Upper lobe of right lung (tissue), 1 donor: ENCODE measurements around the gene TOMM7. TPM values are rescaled to one million over a fixed set of nuclear protein-coding genes. Genes with fewer than 3 reads are reported as not detected.
"Not testable (repeated sequence)": the region's sequence is repeated elsewhere in the genome, so short reads cannot be mapped to it uniquely, and the experiment has no call there.

Experiments used
- ATAC-seq: fragments of 200-7000 bp; cut with Tn5 transposase; one replicate; pipeline ENCODE4 v1.9.1; 2020; ENCODE audit warnings: mild to moderate bottlenecking, moderate library complexity
- DNase-seq: peaks from one replicate; pipeline ENCODE4 v3.0.0-alpha.2; 2020
- H3K27ac ChIP-seq: fragments of 200-600 bp; one replicate; pipeline ENCODE4 v1.8.0; 2022
- H3K27me3 ChIP-seq: fragments of 200-600 bp; one replicate; pipeline ENCODE4 v1.8.0; 2022; ENCODE audit warnings: mild to moderate bottlenecking
- H3K36me3 ChIP-seq: fragments of 200-600 bp; one replicate; pipeline ENCODE4 v1.8.0; 2022
- H3K4me1 ChIP-seq: fragments of 200-600 bp; one replicate; pipeline ENCODE4 v1.8.0; 2022
- H3K4me3 ChIP-seq: fragments of 200-600 bp; one replicate; pipeline ENCODE4 v1.8.0; 2022; ENCODE audit warnings: mild to moderate bottlenecking
- H3K9me3 ChIP-seq: fragments of 200-600 bp; one replicate; pipeline ENCODE4 v1.8.0; 2022
- CTCF ChIP-seq: fragments of 200-600 bp; IDR thresholded peaks from one replicate; pipeline ENCODE4 v1.8.0; 2022; ENCODE audit warnings: antibody characterized with exemption
- intact Hi-C: fragments of 100-400 bp; cut with DNase I; formaldehyde crosslinking; loops from one replicate; pipeline ENCODE4 v1.11.0; 2022
- total RNA-seq: library from RNA; stranded (reverse); fragmentation: NEBNext Ultra II Directional; extraction: Animal tissue kit (Norgen Biotek cat#: 25700); gene quantifications from one replicate; pipeline ENCODE4 v1.2.1, GENCODE V29; 2021
- donor health status: DM: no; HTN: yes; CAD: no; lungs with severe emphysema.

Gene TOMM7
- total RNA-seq, 1 donor from 2014 or later: 361 TPM

DNA sequence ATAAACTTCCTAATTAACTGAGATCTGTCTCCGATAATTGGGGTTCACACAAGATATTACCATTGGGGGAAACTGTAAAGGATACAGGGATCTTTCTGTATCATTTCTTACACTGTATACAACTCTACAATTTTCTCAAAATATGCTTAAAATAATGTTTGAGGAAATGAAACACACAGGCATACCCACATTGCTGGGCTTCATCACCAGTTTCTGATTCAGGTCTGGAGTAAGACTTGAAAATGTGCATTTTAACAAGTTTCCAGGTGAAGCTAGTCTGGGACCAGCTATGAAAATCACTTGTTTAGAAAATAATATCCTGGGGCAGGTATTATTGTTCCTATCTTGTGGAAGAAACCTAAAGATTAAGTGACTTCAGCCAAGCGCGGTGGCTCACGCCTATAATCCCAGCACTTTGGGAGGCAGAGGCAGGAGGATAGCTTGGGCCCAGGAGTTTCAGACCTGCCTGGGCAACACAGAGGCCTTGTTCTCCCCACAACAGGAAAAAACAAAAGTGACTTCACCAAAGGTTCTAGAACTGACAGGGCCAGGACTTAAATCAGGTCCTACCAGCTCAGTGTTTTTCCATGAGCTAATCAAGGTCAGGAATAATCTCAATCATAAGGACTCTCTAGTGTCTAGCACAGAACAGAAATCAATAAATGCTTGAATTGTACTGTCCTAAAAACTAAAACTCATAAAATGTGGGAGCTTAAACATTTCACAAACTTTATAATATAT lies 12.6 kb downstream of the TOMM7 start:
- ATAC-seq (no peak), DNase-seq (no peak)
- TF ChIP-seq CTCF: no peak

GRCh38 chr7:22808140-22808539 lies 14.5 kb downstream of the TOMM7 start:
- no peaks in the 10 kb centered on the region for H3K9me3 ChIP-seq
- intact Hi-C loops: no loop called here
- H3K36me3 ChIP-seq: peaks cover 15% of the 10 kb centered on the region
- no peak for ATAC-seq
- H3K4me3 ChIP-seq: no peak overlapping the region
- DNase-seq: no peak
- no peak overlapping the region for H3K27ac ChIP-seq
- no peaks in the 10 kb centered on the region for H3K27me3 ChIP-seq
- TF ChIP-seq CTCF: no peak
- H3K4me1 ChIP-seq: no peaks in the 10 kb centered on the region

More for the DNA sequence above, 12.6 kb downstream of the TOMM7 start:
- Histone ChIP-seq H3K27ac (no peak overlapping the region), H3K4me3 (no peak overlapping the region), H3K4me1 (no peaks in the 10 kb centered on the region), H3K9me3 (no peaks in the 10 kb centered on the region), H3K27me3 (no peaks in the 10 kb centered on the region), H3K36me3 (peaks cover 31% of the 10 kb centered on the region)
- intact Hi-C loops: no loop called here

DNA sequence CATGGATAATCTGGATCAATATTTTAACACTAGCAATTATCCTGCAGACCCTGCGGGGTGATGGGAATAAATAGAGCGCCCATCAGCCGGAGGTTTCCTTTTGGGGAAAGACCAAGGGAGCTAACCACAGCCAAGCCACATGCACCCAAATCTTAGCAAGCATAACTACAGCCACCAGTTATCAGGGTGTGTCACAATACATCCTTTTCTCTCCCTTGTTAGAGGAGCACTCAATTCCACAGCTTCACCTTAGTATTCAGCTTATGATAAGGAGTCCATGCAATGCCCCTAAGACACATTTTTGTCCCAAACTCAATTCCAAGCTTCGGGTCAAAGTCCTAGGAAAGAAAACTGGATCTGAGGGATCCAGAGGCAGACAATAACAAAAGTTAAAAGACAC lies 15.9 kb downstream of the TOMM7 start:
- intact Hi-C loops: no loop called here
- no peak for TF ChIP-seq CTCF
- no peaks in the 10 kb centered on the region for H3K9me3 ChIP-seq
- DNase-seq (no peak), ATAC-seq (no peak)
- no peak overlapping the region for H3K27ac ChIP-seq
- H3K36me3 ChIP-seq: peaks cover 1% of the 10 kb centered on the region
- no peak overlapping the region for H3K4me3 ChIP-seq
- no peaks in the 10 kb centered on the region for H3K27me3 ChIP-seq
- H3K4me1 ChIP-seq: no peaks in the 10 kb centered on the region

GRCh38 chr7:22805227-22805626 lies 17.4 kb downstream of the TOMM7 start:
- ATAC-seq (no peak), DNase-seq (no peak)
- Histone ChIP-seq H3K4me3 (no peak overlapping the region), H3K27ac (no peak overlapping the region), H3K4me1 (no peaks in the 10 kb centered on the region), H3K27me3 (no peaks in the 10 kb centered on the region), H3K36me3 (no peaks in the 10 kb centered on the region), H3K9me3 (no peaks in the 10 kb centered on the region)
- TF ChIP-seq CTCF: no peak
- intact Hi-C loops: no loop called here

GRCh38 chr7:22802831-22803230 lies 19.8 kb downstream of the TOMM7 start:
- H3K36me3 ChIP-seq, intact Hi-C loops, H3K9me3 ChIP-seq, H3K4me3 ChIP-seq, DNase-seq, H3K4me1 ChIP-seq, ATAC-seq, H3K27me3 ChIP-seq, H3K27ac ChIP-seq: not testable (repeated sequence)

GRCh38 chr7:22802426-22802825 lies 20.2 kb downstream of the TOMM7 start:
- no peak for TF ChIP-seq CTCF
- Histone ChIP-seq H3K27me3 (no peaks in the 10 kb centered on the region), H3K4me1 (no peaks in the 10 kb centered on the region), H3K27ac (no peak overlapping the region), H3K9me3 (no peaks in the 10 kb centered on the region), H3K36me3 (no peaks in the 10 kb centered on the region), H3K4me3 (no peak overlapping the region)
- intact Hi-C loops: no loop called here
- DNase-seq (no peak), ATAC-seq (no peak)
